Tibial nerve (tissue), 4 donors: ENCODE results near the gene DPYSL4.

Experiments used
- CTCF ChIP-seq, 5 experiments: fragments of 200-600 bp in 3 of 5; fragments of 450-650 bp in 2 of 5; sonication (generic) in 3 of 5; IDR thresholded peaks; one replicate each; pipeline ENCODE4 v1.5.1; 2016 to 2019; ENCODE audit warnings: antibody characterized with exemption in 5 of 5, mild to moderate bottlenecking in 3 of 5, moderate library complexity in 2 of 5
- EP300 ChIP-seq, 2 donors: sonication (generic); formaldehyde crosslinking; IDR thresholded peaks; one replicate each; pipeline ENCODE4 v1.6.1; 2017; ENCODE audit warnings: antibody characterized with exemption in 2 of 2, mild to moderate bottlenecking in 1 of 2
- POLR2A ChIP-seq, 2 donors: fragments of 450-650 bp; IDR thresholded peaks; one replicate each; pipeline ENCODE4 v1.6.1; 2017; ENCODE audit warnings: antibody characterized with exemption in 2 of 2, mild to moderate bottlenecking in 2 of 2, moderate library complexity in 2 of 2

GRCh38 chr10:132153616-132154217, 33.0 kb upstream of the DPYSL4 start:
- TF ChIP-seq CTCF (IDR thresholded peaks at IDR 0.05) (no peak), POLR2A (IDR thresholded peaks at IDR 0.05) (no peak), EP300 (IDR thresholded peaks at IDR 0.05) (no peak)
